ENCODE results near the gene OR2T5.
"Not testable (repeated sequence)": the region's sequence is repeated elsewhere in the genome, so short reads cannot be mapped to it uniquely, and the experiment has no call there.

The OR2T5 gene

DNA sequence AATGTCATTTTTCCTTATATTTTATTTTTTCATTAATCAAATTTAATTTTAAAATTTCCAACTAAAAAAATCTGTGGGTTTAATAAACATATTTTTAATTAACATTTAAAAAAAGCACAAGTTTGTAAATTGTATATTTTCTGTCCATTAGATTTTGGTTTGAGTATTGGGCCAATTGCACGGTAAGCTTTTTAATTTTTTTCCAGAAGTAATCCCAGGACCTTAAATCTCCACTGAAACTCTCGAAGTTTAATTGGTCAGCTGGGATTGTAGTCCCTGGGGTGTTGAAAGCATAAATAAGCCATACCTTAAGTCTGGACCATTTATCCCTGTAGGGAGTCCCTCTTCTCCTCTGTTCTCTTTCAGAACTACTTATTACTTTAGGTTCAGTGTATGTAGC, 19.4 kb downstream of the OR2T5 start, which contains the start of gene OR2G6:
OR2G6 (plus strand) TSS at position 301 of the 400 bp plus-strand sequence. CDS start 13,574 bp downstream, outside the sequence.
- not testable (repeated sequence) for DNase-seq (ENCODE audit: low read depth)

DNA sequence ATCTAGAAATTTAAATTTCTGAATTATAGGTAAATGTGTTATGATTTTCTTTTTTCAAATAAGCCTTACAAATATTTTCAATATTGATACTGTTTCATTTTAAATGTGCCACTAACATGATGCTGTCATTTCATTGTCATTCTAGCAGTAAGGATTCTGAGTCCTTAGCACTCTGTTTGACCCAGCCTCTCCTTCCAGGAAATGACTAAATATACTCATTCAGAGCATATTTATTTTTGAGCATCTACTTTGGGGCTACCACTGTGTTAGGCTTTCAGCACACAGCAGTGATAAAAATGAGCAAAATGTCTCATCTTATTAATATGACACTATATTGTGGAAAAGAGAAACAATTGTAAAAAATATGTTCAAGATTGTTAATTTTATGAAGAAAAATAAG, 21.8 kb downstream of the OR2T5 start:
- DNase-seq (ENCODE audit: low read depth): not testable (repeated sequence)

DNA sequence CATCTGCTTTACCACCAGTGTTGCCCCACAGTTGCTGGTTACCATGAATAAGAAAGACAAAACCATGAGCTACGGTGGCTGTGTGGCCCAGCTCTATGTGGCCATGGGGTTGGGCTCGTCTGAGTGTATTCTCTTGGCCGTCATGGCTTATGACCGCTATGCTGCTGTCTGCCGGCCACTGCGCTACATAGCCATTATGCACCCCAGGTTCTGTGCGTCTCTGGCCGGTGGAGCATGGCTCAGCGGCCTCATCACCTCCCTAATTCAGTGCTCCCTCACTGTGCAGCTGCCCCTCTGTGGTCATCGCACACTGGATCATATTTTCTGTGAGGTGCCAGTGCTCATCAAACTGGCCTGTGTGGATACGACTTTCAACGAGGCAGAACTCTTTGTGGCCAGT, 33.5 kb downstream of the OR2T5 start:
- DNase-seq (ENCODE audit: low read depth): no peak

- not testable (repeated sequence) for DNase-seq (ENCODE audit: low read depth)
Observed at GRCh38 chr1:248537449-248537848, 49.1 kb downstream of the OR2T5 start.
